Nephron (organoid): Measurements from ENCODE around the gene KIF25.

Experiments
- H3K27ac Mint-ChIP-seq, 3 experiments: 2 replicates each; pipeline ENCODE4 v1.8.0; 2020; ENCODE audit warnings: mixed read lengths in 3 of 3, mild to moderate bottlenecking in 2 of 3, moderate library complexity in 1 of 3
- H3K27me3 Mint-ChIP-seq: 2 replicates; pipeline ENCODE4 v1.8.0; 2021; ENCODE audit warnings: low read depth, mild to moderate bottlenecking, moderate library complexity, mixed read lengths
- H3K36me3 Mint-ChIP-seq: 2 replicates; pipeline ENCODE4 v1.8.0; 2020; ENCODE audit warnings: low read depth, mixed read lengths
- H3K4me1 Mint-ChIP-seq: 2 replicates; pipeline ENCODE4 v1.8.0; 2020; ENCODE audit warnings: mixed read lengths
- H3K4me3 Mint-ChIP-seq, 3 experiments: 2 replicates each; pipeline ENCODE4 v1.8.0; 2020; ENCODE audit warnings: mild to moderate bottlenecking in 3 of 3, mixed read lengths in 3 of 3, moderate library complexity in 2 of 3
- H3K9me3 Mint-ChIP-seq: 2 replicates; pipeline ENCODE4 v1.8.0; 2020; ENCODE audit warnings: mixed read lengths
- CTCF ChIP-seq, 3 experiments: fragments of 200-600 bp; sonication (generic); IDR thresholded peaks; one replicate each; pipeline ENCODE4 v1.5.0; 2021; ENCODE audit warnings: antibody characterized with exemption in 3 of 3; ENCODE audit not compliant: unreplicated experiment in 3 of 3

The KIF25 gene

GRCh38 chr6:168049277-168049676 lies 51.8 kb downstream of the KIF25 start:
- Mint-ChIP-seq H3K9me3 (no peaks in the 10 kb centered on the region), H3K4me3 (no peak overlapping the region), H3K4me1 (peaks cover 26% of the 10 kb centered on the region), H3K27me3 (peaks cover 12% of the 10 kb centered on the region), H3K27ac (no peak overlapping the region), H3K36me3 (no peaks in the 10 kb centered on the region)
- TF ChIP-seq CTCF (IDR thresholded peaks at IDR 0.05; ENCODE audit: unreplicated experiment in 3 of 3), result no peak

GRCh38 chr6:168049706-168050224 lies 52.3 kb downstream of the KIF25 start:
- Mint-ChIP-seq H3K4me3 (no peak overlapping the region), H3K27ac (peak overlapping the region in 2 of 3 experiments; percentile 27 to 56), H3K4me1 (peaks cover 26% of the 10 kb centered on the region), H3K27me3 (peaks cover 12% of the 10 kb centered on the region), H3K9me3 (no peaks in the 10 kb centered on the region), H3K36me3 (no peaks in the 10 kb centered on the region)
- TF ChIP-seq CTCF (IDR thresholded peaks at IDR 0.05; ENCODE audit: unreplicated experiment in 3 of 3), result no peak

- Mint-ChIP-seq H3K36me3 (no peaks in the 10 kb centered on the region), H3K27ac (peak overlapping the region in 1 of 3 experiments; percentile 17), H3K9me3 (no peaks in the 10 kb centered on the region), H3K4me3 (no peak overlapping the region), H3K4me1 (peaks cover 26% of the 10 kb centered on the region), H3K27me3 (peaks cover 12% of the 10 kb centered on the region)
- no peak for TF ChIP-seq CTCF (IDR thresholded peaks at IDR 0.05; ENCODE audit: unreplicated experiment in 3 of 3)
Observed at GRCh38 chr6:168050225-168050880, 52.9 kb downstream of the KIF25 start.

- Mint-ChIP-seq H3K36me3 (no peaks in the 10 kb centered on the region), H3K27ac (peak overlapping the region in 2 of 3 experiments; percentile 17 to 59), H3K9me3 (no peaks in the 10 kb centered on the region), H3K4me1 (peaks cover 23% of the 10 kb centered on the region), H3K27me3 (peaks cover 12% of the 10 kb centered on the region), H3K4me3 (no peak overlapping the region)
- no peak for TF ChIP-seq CTCF (IDR thresholded peaks at IDR 0.05; ENCODE audit: unreplicated experiment in 3 of 3)
Observed at GRCh38 chr6:168050881-168051586, 53.6 kb downstream of the KIF25 start.

GRCh38 chr6:168051648-168052047 lies 54.2 kb downstream of the KIF25 start:
- H3K27ac Mint-ChIP-seq, result peak overlapping the region in 1 of 3 experiments; percentile 59
- H3K9me3 Mint-ChIP-seq, result no peaks in the 10 kb centered on the region
- no peak for TF ChIP-seq CTCF (IDR thresholded peaks at IDR 0.05; ENCODE audit: unreplicated experiment in 3 of 3)
- peaks cover 7% of the 10 kb centered on the region for H3K27me3 Mint-ChIP-seq
- H3K4me1 Mint-ChIP-seq, result peaks cover 16% of the 10 kb centered on the region
- H3K36me3 Mint-ChIP-seq, result no peaks in the 10 kb centered on the region
- H3K4me3 Mint-ChIP-seq, result no peak overlapping the region
